ENCODE measurements around the gene CD58. TPM values are rescaled to one million over a fixed set of nuclear protein-coding genes. Genes with fewer than 3 reads are reported as not detected.

CD58 gene
- total RNA-seq, 4 donors from 2014 or later, result 20.3 to 23.4 (median 21.7) TPM

GRCh38 chr1:116571215-116571919 is 541 bp upstream of the CD58 start:
- peaks cover 19 to 41% (median 30%) of the 10 kb centered on the region in 4 donors for H3K4me1 ChIP-seq
- TF ChIP-seq CTCF (IDR thresholded peaks at IDR 0.05), result no peak
- no peak for TF ChIP-seq POLR2AphosphoS5 (IDR thresholded peaks at IDR 0.05)
- no peak for TF ChIP-seq POLR2A (IDR thresholded peaks at IDR 0.05; ENCODE audit: low read depth)
- DNase-seq (ENCODE audit: extremely low spot score), result peak; percentile 74
- H3K9me3 ChIP-seq, result no peaks in the 10 kb centered on the region
- WGBS, result 9% methylated on average over 24 of the region's 24 CpGs
- peak overlapping the region; percentile 97 to 99 (median 98) for H3K27ac ChIP-seq (replicated peaks in 1 of 4)
- intact Hi-C loops (cut with DNase I), result loop anchor here (5.0 to 10.0 kb wide), 3 partner anchors 96 to 553 kb away; partner anchors contain the start of genes IGSF3 and TRIM45
- H3K27me3 ChIP-seq, result no peaks in the 10 kb centered on the region
- peak overlapping the region; percentile 80 to 95 (median 88) for H3K4me3 ChIP-seq
- no peaks in the 10 kb centered on the region for H3K36me3 ChIP-seq

GRCh38 chr1:116569776-116570357 is 959 bp downstream of the CD58 start:
- peak overlapping the region; percentile 97 to 99 (median 98) for H3K27ac ChIP-seq (replicated peaks in 1 of 4)
- H3K36me3 ChIP-seq, result no peaks in the 10 kb centered on the region
- TF ChIP-seq POLR2AphosphoS5 (IDR thresholded peaks at IDR 0.05), result no peak
- TF ChIP-seq CTCF (IDR thresholded peaks at IDR 0.05), result no peak
- no peak for TF ChIP-seq POLR2A (IDR thresholded peaks at IDR 0.05; ENCODE audit: low read depth)
- peak; percentile 92 for DNase-seq (ENCODE audit: extremely low spot score)
- intact Hi-C loops (cut with DNase I), result loop anchor here (5.0 to 10.0 kb wide), 3 partner anchors 97 to 555 kb away; partner anchors contain the start of genes IGSF3 and TRIM45
- 28% methylated on average over 22 of the region's 22 CpGs for WGBS
- no peaks in the 10 kb centered on the region for H3K9me3 ChIP-seq
- H3K27me3 ChIP-seq, result no peaks in the 10 kb centered on the region
- peak overlapping the region; percentile 80 to 95 (median 88) for H3K4me3 ChIP-seq
- peaks cover 19 to 43% (median 30%) of the 10 kb centered on the region in 4 donors for H3K4me1 ChIP-seq

- Histone ChIP-seq H3K4me1 (peaks cover 19 to 39% (median 27%) of the 10 kb centered on the region in 4 donors), H3K36me3 (no peaks in the 10 kb centered on the region), H3K9me3 (no peaks in the 10 kb centered on the region), H3K4me3 (peak overlapping the region in 2 of 4 donors; percentile 82 to 95), H3K27ac (replicated peaks in 1 of 4) (peak overlapping the region in 1 of 4 donors; percentile 97), H3K27me3 (no peaks in the 10 kb centered on the region)
- intact Hi-C loops (cut with DNase I), result no loop called here
- no peak for TF ChIP-seq CTCF (IDR thresholded peaks at IDR 0.05)
- no peak for TF ChIP-seq EP300 (IDR thresholded peaks at IDR 0.05)
- TF ChIP-seq POLR2A (IDR thresholded peaks at IDR 0.05; ENCODE audit: low read depth), result no peak
- no peak for TF ChIP-seq POLR2AphosphoS5 (IDR thresholded peaks at IDR 0.05)
- DNase-seq (ENCODE audit: extremely low spot score), result no peak
These were observed 1.5 kb downstream of the CD58 start for GRCh38 chr1:116569381-116569670.

GRCh38 chr1:116568662-116569380 is 2.0 kb downstream of the CD58 start:
- Histone ChIP-seq H3K27me3 (no peaks in the 10 kb centered on the region), H3K4me1 (peaks cover 19 to 39% (median 27%) of the 10 kb centered on the region in 4 donors), H3K36me3 (no peaks in the 10 kb centered on the region), H3K4me3 (no peak overlapping the region), H3K27ac (replicated peaks in 1 of 4) (no peak overlapping the region), H3K9me3 (no peaks in the 10 kb centered on the region)
- peak; percentile 64 for DNase-seq (ENCODE audit: extremely low spot score)
- intact Hi-C loops (cut with DNase I), result no loop called here
- 85% methylated on average over 2 of the region's 2 CpGs for WGBS
- TF ChIP-seq POLR2AphosphoS5 (IDR thresholded peaks at IDR 0.05) (no peak), POLR2A (IDR thresholded peaks at IDR 0.05; ENCODE audit: low read depth) (no peak), EP300 (IDR thresholded peaks at IDR 0.05) (no peak), CTCF (IDR thresholded peaks at IDR 0.05) (no peak)
